K562 (cell line): ENCODE data around the gene VIPR1. TPM values are rescaled to one million over a fixed set of nuclear protein-coding genes. Genes with fewer than 3 reads are reported as not detected.

Experiments
- ATAC-seq: fragments of 200-7000 bp; cut with Tn5 transposase; 3 replicates; pipeline ENCODE4 v1.9.1; 2020; ENCODE audit warnings: moderate library complexity
- BruUV-seq: library from RNA; stranded (reverse); fragments of 400-500 nt; replicated peaks from 2 replicates; lab custom pipeline; 2021; lab: Mats Ljungman, UMichigan
- CTCF ChIA-PET: fragments of 300-600 bp; formaldehyde crosslinking; extraction: SDS; loops from one replicate; lab custom pipeline; 2021; ENCODE audit warnings: low intra/inter-chr PET ratio; lab: Yijun Ruan, JAX
- POLR2A ChIA-PET: fragments of 300-600, 350-650 bp; sonication (Branson Sonifier 250); formaldehyde crosslinking; extraction: SDS; loops from one replicate; lab custom pipeline; 2021; ENCODE audit warnings: antibody characterized with exemption, inconsistent platforms; lab: Yijun Ruan, JAX
- DNase-seq, 4 experiments: peaks; one replicate each; pipeline versions ENCODE4 v3.0.0 to v3.0.0-alpha.2; 2011 to 2018; ENCODE audit warnings: low spot score in 3 of 4, mixed read lengths in 3 of 4; ENCODE audit errors: extremely low read depth in 1 of 4
- FAIRE-seq: peaks from 2 replicates; lab custom pipeline; 2011; peaks lifted over from hg19 to GRCh38; lab: Jason Lieb, UNC
- H2AFZ ChIP-seq: 2 replicates; pipeline ENCODE4 v1.6.0; 2011; ENCODE audit warnings: low read depth, low read length, control low read depth, inconsistent platforms
- H3K27ac ChIP-seq: fragments of 200-600 bp; 3 replicates; pipeline ENCODE4 v1.8.0; 2011; ENCODE audit warnings: low read depth, mild to moderate bottlenecking, control low read depth, inconsistent platforms, low read length, moderate library complexity, mixed read lengths; ENCODE audit errors: extremely low read depth
- H3K27me3 ChIP-seq, 2 experiments: fragments of 300-600 bp in 1 of 2; 2 replicates in 1 of 2; 3 replicates in 1 of 2; pipeline versions ENCODE4 v1.6.0 to v1.8.0; 2011; ENCODE audit warnings: inconsistent platforms in 2 of 2, low read length in 2 of 2, mild to moderate bottlenecking in 1 of 2, mixed read lengths in 1 of 2, moderate library complexity in 1 of 2; ENCODE audit not compliant: control insufficient read depth in 2 of 2, insufficient read depth in 2 of 2
- H3K36me3 ChIP-seq: fragments of 300-600 bp; 3 replicates; pipeline ENCODE4 v1.8.0; 2011; ENCODE audit warnings: mild to moderate bottlenecking, low read length, inconsistent platforms; ENCODE audit not compliant: control insufficient read depth, insufficient read depth
- H3K4me1 ChIP-seq, 2 experiments: fragments of 200-600 bp in 1 of 2; replicated peaks in 1 of 2; 2 replicates in 1 of 2; 3 replicates in 1 of 2; pipeline versions ENCODE4 v1.5.1 to v1.8.0; 2011; ENCODE audit warnings: inconsistent platforms in 2 of 2, low read length in 2 of 2, mild to moderate bottlenecking in 1 of 2, mixed read lengths in 1 of 2, moderate library complexity in 1 of 2; ENCODE audit not compliant: control insufficient read depth in 2 of 2, insufficient read depth in 2 of 2
- H3K4me2 ChIP-seq: 2 replicates; pipeline ENCODE4 v1.6.1; 2011; ENCODE audit warnings: low read length, control low read depth, inconsistent platforms, mixed read lengths; ENCODE audit not compliant: insufficient read depth
- H3K4me3 ChIP-seq: fragments of 200-600 bp; sonication (generic), shearing (Covaris generic); 2 replicates; pipeline ENCODE4 v1.5.1; 2016; ENCODE audit warnings: control low read depth, inconsistent platforms
- H3K79me2 ChIP-seq: fragments of 200-600 bp; 3 replicates; pipeline ENCODE4 v1.8.0; 2011; ENCODE audit warnings: low read length, inconsistent platforms; ENCODE audit not compliant: control insufficient read depth, insufficient read depth
- H3K9ac ChIP-seq, 2 experiments: 2 replicates each; pipeline versions ENCODE4 v1.6.0 to v1.6.1; 2011; ENCODE audit warnings: low read depth in 2 of 2, low read length in 2 of 2, control low read depth in 1 of 2, inconsistent platforms in 1 of 2, mild to moderate bottlenecking in 1 of 2, mixed read lengths in 1 of 2; ENCODE audit not compliant: insufficient read depth in 1 of 2
- H3K9me1 ChIP-seq: one replicate; pipeline ENCODE4 v1.6.0; 2011; ENCODE audit warnings: inconsistent platforms, mild to moderate bottlenecking, low read length, moderate library complexity; ENCODE audit not compliant: control insufficient read depth, insufficient read depth
- H3K9me3 ChIP-seq: replicated peaks from 2 replicates; pipeline ENCODE4 v1.5.1; 2011; ENCODE audit warnings: low read depth, low read length, inconsistent platforms; ENCODE audit not compliant: control insufficient read depth, insufficient read depth
- H4K20me1 ChIP-seq: replicated peaks from 2 replicates; pipeline ENCODE4 v1.6.1; 2011; ENCODE audit warnings: low read length, inconsistent platforms, mixed read lengths; ENCODE audit not compliant: control insufficient read depth, insufficient read depth
- CBFA2T2 ChIP-seq: fragments of 450-650 bp; conservative IDR thresholded peaks from 2 replicates; pipeline ENCODE4 v1.6.1; 2017; ENCODE audit warnings: mild to moderate bottlenecking
- CBFA2T3 ChIP-seq: fragments of 450-650 bp; IDR thresholded peaks from 2 replicates; pipeline ENCODE4 v1.6.1; 2017
- MEIS2 ChIP-seq: fragments of 450-650 bp; IDR thresholded peaks from 2 replicates; pipeline ENCODE4 v1.6.1; 2014; ENCODE audit warnings: mild to moderate bottlenecking; ENCODE audit not compliant: partially characterized antibody
- TEAD1 ChIP-seq, 2 experiments: fragments of 450-650 bp in 1 of 2; sonication (generic) in 1 of 2; formaldehyde crosslinking; IDR thresholded peaks; 2 replicates each; pipeline versions ENCODE4 v1.4.0 to v1.8.0; 2020 to 2022; ENCODE audit warnings: mild to moderate bottlenecking in 2 of 2, missing genetic modification reagents in 1 of 2
- ZNF586 ChIP-seq: fragments of 450-650 bp; formaldehyde crosslinking; conservative IDR thresholded peaks from 2 replicates; pipeline ENCODE4 v1.4.0; 2020; ENCODE audit warnings: mild to moderate bottlenecking, moderate library complexity
- WGBS: fragments of 100-300 bp; shearing (Covaris generic); methylation state at CpG from one replicate; pipeline ENCODE4 v1.1.6; 2016; ENCODE audit warnings: low coverage, mixed read lengths; ENCODE audit not compliant: insufficient coverage; ENCODE audit errors: missing lambda C conversion rate; 5-methylcytosine and 5-hydroxymethylcytosine counted together
- in situ Hi-C: fragments of 300-500 bp; cut with MboI; formaldehyde crosslinking; loops from 4 replicates; pipeline ENCODE4 v1.15.0; 2018; ENCODE audit warnings: inconsistent platforms, mixed read lengths
- intact Hi-C: fragments of 100-400 bp; cut with micrococcal nuclease; formaldehyde crosslinking; loops from 2 replicates; pipeline ENCODE4 v1.14.2; 2022
- polyA plus RNA-seq, 8 experiments: library from polyadenylated mRNA; depleted of rRNA in 4 of 8; stranded (reverse) in 5 of 8; unstranded in 3 of 8; fragments of >200 nt; fragmentation: Nextera tagmentation in 2 of 8; fragmentation: Illumina TruSeq in 1 of 8; extraction: Ambion mirVana in 2 of 8; extraction: Trizol in 1 of 8; gene quantifications; 2 replicates each; pipeline versions ENCODE4 v1.2.1 to v1.2.3, GENCODE V29; 2011 to 2014; ENCODE audit warnings: inconsistent platforms in 1 of 8, missing spikeins in 1 of 8
- total RNA-seq, 7 experiments: library from RNA; depleted of rRNA in 6 of 7; stranded (reverse); fragments of >200 nt in 6 of 7; fragmentation: Illumina TruSeq in 2 of 7; extraction: Trizol in 2 of 7; gene quantifications; 2 replicates each; pipeline versions ENCODE4 v1.2.1 to v1.2.3, GENCODE V29; 2011 to 2021; ENCODE audit warnings: low replicate concordance in 1 of 7
- TF ChIP-seq, protein P1 (sequence below), 2 experiments: IDR thresholded peaks in 1 of 2; conservative IDR thresholded peaks in 1 of 2; 2 replicates each; pipeline ENCODE4 v1.6.1; 2016; ENCODE audit warnings: low read depth in 2 of 2, mild to moderate bottlenecking in 1 of 2, missing compliant biosample characterization in 1 of 2, missing genetic modification characterization in 1 of 2, moderate library complexity in 1 of 2
- TF ChIP-seq, protein P2 (sequence below): fragments of 450-650 bp; IDR thresholded peaks from 2 replicates; pipeline ENCODE4 v1.6.1; 2016

The VIPR1 gene
- total and polyA plus RNA-seq, 9 of the 15 experiments (the other 6 are each of a cell fraction or from before 2014, with no cell fraction given), result 0.04 to 0.38 (median 0.12) TPM; not detected in 3

DNA sequence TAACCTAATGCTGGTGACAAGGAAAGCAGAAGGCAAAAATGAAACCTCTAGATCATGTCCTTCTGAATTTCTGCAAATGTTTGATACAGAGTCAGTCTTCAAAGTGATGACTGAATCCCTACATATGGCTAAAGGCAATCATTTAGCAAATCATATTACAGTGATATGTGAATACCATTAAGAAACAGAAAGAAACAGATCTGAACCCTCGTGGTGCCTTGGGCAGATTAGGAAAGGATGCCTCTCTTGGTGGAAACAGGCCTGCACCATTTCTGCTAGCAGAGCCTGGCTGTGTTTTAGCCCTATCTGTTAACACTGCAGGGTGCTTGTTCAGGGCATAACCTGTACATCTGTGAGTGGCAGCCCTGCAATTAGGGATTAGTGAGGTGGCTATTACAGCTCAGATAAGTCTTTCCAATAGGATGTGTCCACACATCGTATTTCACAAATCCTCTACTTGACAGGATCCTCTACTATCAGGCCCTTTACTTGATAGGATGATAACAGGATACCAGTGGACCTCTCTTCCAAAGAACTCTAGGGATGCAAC lies 67.2 kb downstream of the VIPR1 start:
- Histone ChIP-seq H3K9me1 (peaks cover 5% of the 10 kb centered on the region), H3K4me3 (no peak overlapping the region), H2AFZ (no peak overlapping the region), H3K9me3 (no peaks in the 10 kb centered on the region), H3K4me2 (no peak overlapping the region), H3K27ac (no peak overlapping the region), H3K9ac (no peak overlapping the region), H3K27me3 (no peaks in the 10 kb centered on the region), H3K4me1 (no peaks in the 10 kb centered on the region; a peak in 1 of 5 replicates), H3K36me3 (peaks cover 43% of the 10 kb centered on the region), H4K20me1 (no peaks in the 10 kb centered on the region), H3K79me2 (peaks cover 25% of the 10 kb centered on the region; the same call in 1 of the 3 replicates)
- BruUV-seq, result no TSS peak
- intact Hi-C loops (loop anchor here (10.0 kb wide), 2 partner anchors 265 to 315 kb away; no protein-coding TSS in a partner anchor), in situ Hi-C loops (loop anchor here (5.0 to 10.0 kb wide), 2 partner anchors 68 to 175 kb away; no protein-coding TSS in a partner anchor)
- TF ChIP-seq, protein P1, sequence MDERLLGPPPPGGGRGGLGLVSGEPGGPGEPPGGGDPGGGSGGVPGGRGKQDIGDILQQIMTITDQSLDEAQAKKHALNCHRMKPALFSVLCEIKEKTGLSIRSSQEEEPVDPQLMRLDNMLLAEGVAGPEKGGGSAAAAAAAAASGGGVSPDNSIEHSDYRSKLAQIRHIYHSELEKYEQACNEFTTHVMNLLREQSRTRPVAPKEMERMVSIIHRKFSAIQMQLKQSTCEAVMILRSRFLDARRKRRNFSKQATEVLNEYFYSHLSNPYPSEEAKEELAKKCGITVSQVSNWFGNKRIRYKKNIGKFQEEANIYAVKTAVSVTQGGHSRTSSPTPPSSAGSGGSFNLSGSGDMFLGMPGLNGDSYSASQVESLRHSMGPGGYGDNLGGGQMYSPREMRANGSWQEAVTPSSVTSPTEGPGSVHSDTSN (CRISPR knock-in tag; IDR thresholded peaks at IDR 0.05; ENCODE audit: low read depth), result no peak
- TF ChIP-seq, protein P1 (tag; conservative IDR thresholded peaks at IDR 0.05; ENCODE audit: low read depth), result peak; percentile 49; the same call in 1 of the 2 replicates
- TF ChIP-seq ZNF586 (CRISPR knock-in tag) (no peak), TEAD1 (CRISPR knock-in tag; IDR thresholded peaks at IDR 0.05) (no peak), MEIS2 (peak; percentile 49), CBFA2T3 (peak; percentile 53), CBFA2T2 (0 out of 2 replicates have a peak, but pooled peaks have one; percentile 27)
- TF ChIP-seq, protein P2, sequence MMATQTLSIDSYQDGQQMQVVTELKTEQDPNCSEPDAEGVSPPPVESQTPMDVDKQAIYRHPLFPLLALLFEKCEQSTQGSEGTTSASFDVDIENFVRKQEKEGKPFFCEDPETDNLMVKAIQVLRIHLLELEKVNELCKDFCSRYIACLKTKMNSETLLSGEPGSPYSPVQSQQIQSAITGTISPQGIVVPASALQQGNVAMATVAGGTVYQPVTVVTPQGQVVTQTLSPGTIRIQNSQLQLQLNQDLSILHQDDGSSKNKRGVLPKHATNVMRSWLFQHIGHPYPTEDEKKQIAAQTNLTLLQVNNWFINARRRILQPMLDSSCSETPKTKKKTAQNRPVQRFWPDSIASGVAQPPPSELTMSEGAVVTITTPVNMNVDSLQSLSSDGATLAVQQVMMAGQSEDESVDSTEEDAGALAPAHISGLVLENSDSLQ, result peak; percentile 11; the same call in 1 of the 2 replicates
- DNase-seq (no peak), ATAC-seq (no peak; the same call in 2 of the 3 replicates), FAIRE-seq (no peak)
- 41% methylated on average over 2 of the region's 2 CpGs for WGBS
- POLR2A ChIA-PET, result interaction anchor here (0.9 to 1.3 kb wide), 3 partner anchors 12 to 83 kb away, joined by 3 to 4 read pairs (median 4); partner anchors contain the start of genes SEC22C and SS18L2
- CTCF ChIA-PET, result no interaction called here
